GM18858 (cell line): ENCODE measurements around the gene SASH1.

Experiments used
- ATAC-seq: cut with Tn5 transposase; IDR thresholded peaks from one replicate; pipeline ENCODE4 v1.9.1; 2021; ENCODE audit not compliant: unreplicated experiment

The SASH1 gene

DNA sequence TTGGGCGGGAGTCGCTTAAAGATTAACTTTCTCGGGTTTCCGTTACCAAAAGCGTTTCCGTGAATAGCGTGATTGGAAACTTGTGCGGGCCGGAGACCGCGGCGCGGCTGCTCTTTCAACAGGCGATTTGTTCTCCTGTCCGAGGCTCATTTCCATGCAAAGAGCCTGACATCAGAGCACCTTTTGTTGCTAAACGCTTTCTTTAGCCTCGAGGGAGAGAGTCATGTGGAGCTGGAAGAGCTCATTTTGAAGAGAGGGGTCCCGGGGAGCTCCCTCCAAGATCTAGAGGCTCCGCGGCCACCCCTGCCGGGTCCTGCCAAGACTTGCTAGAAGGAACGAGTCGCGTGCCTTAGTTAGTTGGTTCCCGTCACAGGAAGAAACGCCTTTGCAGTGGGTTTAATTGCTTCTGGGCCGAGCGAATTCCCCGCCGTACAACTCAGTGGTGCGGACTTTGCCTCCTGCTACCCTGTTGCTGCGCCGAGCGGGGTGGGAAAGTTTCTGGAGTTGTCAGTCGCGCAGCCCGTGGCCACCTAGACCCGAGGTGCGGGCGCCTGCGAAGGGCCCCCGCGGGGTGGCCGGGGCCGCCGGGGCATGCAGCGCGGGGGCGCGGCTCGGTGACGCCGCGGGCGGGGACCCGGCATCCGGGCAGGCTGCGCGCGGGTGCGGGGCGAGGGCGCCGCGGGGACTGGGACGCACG, at the start of gene SASH1:
TSS of gene SASH1 (plus strand) at position 489 of the 697 bp plus-strand sequence. CDS start 230 bp downstream, outside the sequence.
- no peak for ATAC-seq

GRCh38 chr6:148293181-148293995, 49.2 kb upstream of the SASH1 start:
- ATAC-seq = no peak

- no peak for ATAC-seq
These were observed 48.6 kb upstream of the SASH1 start for GRCh38 chr6:148294059-148294458.

- ATAC-seq = no peak
These were observed 47.3 kb upstream of the SASH1 start for GRCh38 chr6:148295261-148295887.

GRCh38 chr6:148296771-148297170, 45.9 kb upstream of the SASH1 start:
- no peak for ATAC-seq

DNA sequence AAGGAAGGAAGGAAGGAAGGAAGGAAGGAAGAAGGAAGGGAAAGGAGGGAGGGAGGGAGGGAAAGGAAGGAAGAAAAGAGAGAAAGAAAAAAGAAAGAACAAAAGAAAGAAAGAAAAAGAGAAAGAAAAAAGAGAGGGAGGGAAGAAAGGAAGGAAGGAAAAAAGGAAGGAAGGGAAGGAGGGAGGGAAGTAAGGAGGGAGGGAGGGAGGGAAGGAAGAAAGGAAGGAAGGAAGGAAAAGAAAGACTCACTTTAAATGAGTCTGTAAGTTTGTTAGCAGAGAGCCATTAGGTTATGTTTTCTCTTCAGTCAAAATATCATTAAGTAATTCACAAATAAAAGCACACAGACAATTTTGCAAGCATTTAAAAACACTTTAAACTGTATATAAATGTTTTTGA, 44.0 kb upstream of the SASH1 start:
- no peak for ATAC-seq

DNA sequence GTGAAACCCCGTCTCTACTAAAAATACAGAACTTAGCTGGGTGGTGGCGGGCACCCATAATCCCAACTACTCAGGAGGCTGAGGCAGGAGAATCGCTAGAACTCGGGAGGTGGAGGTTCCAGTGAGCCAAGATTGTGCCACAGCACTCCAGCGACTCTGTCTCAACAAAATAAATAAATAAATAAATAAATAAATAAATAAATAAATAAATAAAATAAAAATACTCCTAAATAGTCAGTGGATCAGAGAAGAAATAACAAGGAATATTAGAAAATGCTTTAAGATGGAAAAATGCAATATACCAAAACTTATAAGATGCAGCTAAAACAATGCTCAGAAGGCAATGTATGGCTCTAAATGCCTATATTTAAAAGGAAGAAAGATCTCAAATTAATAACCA, 39.0 kb upstream of the SASH1 start:
- no peak for ATAC-seq

DNA sequence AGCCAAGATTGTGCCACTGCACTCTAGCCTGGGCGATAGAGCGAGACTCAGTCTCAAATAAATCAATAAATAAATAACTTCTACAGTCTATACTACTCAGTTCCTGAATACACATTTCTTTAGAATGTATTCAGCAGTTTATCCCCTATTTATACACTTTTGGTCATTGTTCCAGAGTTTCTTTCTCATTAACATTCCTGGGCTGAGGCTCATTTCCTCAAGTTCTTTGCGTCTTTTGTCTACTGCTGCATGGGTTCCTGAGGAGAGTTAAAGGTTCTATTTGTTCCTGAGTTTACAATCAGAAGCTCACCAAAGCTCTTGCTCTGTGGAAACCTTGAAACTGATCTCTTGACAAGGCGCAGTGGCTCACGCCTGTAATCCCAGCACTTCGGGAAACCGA, 37.7 kb upstream of the SASH1 start:
- no peak for ATAC-seq

DNA sequence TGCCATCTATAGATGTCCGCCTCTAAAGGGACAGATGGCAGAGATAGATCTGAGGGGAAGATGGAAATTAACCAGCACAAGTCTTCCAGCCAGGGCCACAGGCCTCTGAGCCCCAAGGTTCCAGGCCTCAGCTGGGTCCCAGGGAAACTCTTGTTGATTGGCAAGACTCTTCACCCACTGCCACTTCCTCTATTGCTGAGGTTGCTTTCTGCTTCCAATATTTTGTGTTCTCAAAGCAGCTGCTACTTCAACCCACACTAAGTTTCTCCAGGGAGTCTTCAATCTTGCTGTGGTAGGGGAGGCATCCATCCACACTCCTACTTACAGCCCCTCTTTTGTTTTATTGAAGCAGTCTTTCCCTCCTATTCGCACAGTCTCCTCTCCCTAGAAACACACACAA, 36.4 kb upstream of the SASH1 start:
- no peak for ATAC-seq

- no peak for ATAC-seq
These were observed 35.2 kb upstream of the SASH1 start for GRCh38 chr6:148307405-148307804.

GRCh38 chr6:148309301-148309700, 33.3 kb upstream of the SASH1 start:
- no peak for ATAC-seq

- no peak for ATAC-seq
These were observed 30.5 kb upstream of the SASH1 start for GRCh38 chr6:148311966-148312669.

DNA sequence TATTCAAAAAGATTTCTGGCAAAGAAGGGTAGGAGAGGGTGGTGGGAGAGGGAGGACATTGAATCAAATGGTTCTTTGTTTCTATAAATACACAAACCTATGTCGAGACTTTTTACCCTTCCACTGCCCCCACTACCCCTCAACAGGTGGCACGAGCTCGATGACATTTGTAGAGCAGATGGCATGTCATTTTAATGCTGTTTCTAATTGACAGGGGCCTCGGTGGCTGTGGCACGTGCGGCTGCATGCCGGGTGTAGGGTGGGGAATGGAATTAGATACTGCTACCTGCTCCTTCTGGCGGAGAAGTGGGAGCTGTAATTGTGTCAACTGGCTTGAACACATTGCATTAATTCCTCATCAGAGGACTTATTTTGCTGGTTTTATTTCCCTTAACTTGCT, 29.1 kb upstream of the SASH1 start:
- no peak for ATAC-seq

GRCh38 chr6:148316308-148316707, 26.3 kb upstream of the SASH1 start:
- no peak for ATAC-seq

GRCh38 chr6:148317051-148317450, 25.6 kb upstream of the SASH1 start:
- no peak for ATAC-seq

- no peak for ATAC-seq
These were observed 24.9 kb upstream of the SASH1 start for GRCh38 chr6:148317739-148318138.

DNA sequence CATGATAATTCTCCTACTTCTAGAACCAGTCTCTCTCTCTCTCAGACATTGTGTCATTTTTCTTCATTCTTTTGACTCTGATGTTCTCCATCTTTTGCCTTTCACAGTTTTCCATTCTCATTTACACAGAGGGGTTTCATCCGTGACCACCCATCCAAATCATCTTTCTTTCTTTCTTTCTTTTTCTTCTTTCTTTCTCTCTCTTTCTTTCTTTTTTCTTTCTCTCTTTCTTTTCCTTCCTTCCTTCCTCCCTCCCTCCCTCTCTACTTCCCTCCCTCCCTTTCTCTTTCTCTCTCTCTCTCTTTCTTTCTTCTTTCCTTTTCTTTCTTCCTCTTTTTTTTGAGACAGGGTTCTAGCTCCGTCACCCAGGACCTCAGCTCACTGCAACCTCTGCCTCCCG, 19.9 kb upstream of the SASH1 start:
- no peak for ATAC-seq

DNA sequence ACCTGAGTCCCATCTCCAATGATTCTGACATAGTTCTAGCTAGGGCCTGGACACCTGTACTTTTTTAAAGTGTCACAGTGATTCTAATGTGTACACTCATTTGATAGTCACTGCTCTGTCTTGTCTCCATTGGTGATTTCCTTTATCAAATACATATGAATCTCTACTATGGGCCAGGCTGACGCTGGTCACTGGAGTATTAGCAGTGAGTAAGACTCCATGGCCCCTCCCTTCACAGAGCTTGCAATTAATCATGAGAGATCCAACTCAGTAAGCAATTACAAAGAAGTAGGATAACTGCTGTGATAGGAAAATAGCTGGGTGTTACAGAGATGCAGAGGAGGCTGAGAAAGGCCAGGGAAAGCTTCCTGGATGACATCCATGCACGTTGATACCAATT, 19.3 kb upstream of the SASH1 start:
- ATAC-seq = no peak

- ATAC-seq = no peak
These were observed 18.2 kb upstream of the SASH1 start for GRCh38 chr6:148324297-148324985.

- ATAC-seq = no peak
These were observed 17.1 kb upstream of the SASH1 start for GRCh38 chr6:148325316-148326068.
